ENCODE measurements around the gene KCTD15.

GRCh38 chr19:33788676-33789075 lies 8.0 kb upstream of the KCTD15 start:
- TF ChIP-seq, protein P1, sequence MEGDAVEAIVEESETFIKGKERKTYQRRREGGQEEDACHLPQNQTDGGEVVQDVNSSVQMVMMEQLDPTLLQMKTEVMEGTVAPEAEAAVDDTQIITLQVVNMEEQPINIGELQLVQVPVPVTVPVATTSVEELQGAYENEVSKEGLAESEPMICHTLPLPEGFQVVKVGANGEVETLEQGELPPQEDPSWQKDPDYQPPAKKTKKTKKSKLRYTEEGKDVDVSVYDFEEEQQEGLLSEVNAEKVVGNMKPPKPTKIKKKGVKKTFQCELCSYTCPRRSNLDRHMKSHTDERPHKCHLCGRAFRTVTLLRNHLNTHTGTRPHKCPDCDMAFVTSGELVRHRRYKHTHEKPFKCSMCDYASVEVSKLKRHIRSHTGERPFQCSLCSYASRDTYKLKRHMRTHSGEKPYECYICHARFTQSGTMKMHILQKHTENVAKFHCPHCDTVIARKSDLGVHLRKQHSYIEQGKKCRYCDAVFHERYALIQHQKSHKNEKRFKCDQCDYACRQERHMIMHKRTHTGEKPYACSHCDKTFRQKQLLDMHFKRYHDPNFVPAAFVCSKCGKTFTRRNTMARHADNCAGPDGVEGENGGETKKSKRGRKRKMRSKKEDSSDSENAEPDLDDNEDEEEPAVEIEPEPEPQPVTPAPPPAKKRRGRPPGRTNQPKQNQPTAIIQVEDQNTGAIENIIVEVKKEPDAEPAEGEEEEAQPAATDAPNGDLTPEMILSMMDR (IDR thresholded peaks at IDR 0.05), result no peak
- no peak for TF ChIP-seq POLR2A (IDR thresholded peaks at IDR 0.05)
- TF ChIP-seq EP300 (IDR thresholded peaks at IDR 0.05), result no peak
- TF ChIP-seq POLR2AphosphoS5 (IDR thresholded peaks at IDR 0.05), result no peak

Measured in upper lobe of left lung (tissue), 4 donors.